Measurements from ENCODE around the gene UBC.
"Not testable (repeated sequence)": the region's sequence is repeated elsewhere in the genome, so short reads cannot be mapped to it uniquely, and the experiment has no call there.

UBC gene

GRCh38 chr12:124913474-124914391 lies 717 bp downstream of the UBC start:
- Histone ChIP-seq H2BK5ac (ENCODE audit: low read length) (peak overlapping the region; percentile 99), H2AK5ac (ENCODE audit: low read depth, low read length) (peak overlapping the region; percentile 83), H3K18ac (ENCODE audit: low read length) (peak overlapping the region; percentile 100), H3K9me3 (replicated peaks in 1 of 2; ENCODE audit: control insufficient read depth in 2 of 2, insufficient read depth in 1 of 2, low read depth in 1 of 2, low read length in 2 of 2) (no peaks in the 10 kb centered on the region), H2BK120ac (ENCODE audit: low read depth, low read length) (no peak overlapping the region), H4K8ac (ENCODE audit: low read depth, low read length) (peak overlapping the region; percentile 23), H3K14ac (ENCODE audit: low read length) (peak overlapping the region; percentile 97), H3K27ac (replicated peaks; ENCODE audit: low read length) (peak overlapping the region; percentile 15), H4K91ac (ENCODE audit: low read depth, low read length, poor library complexity) (no peak overlapping the region), H3K36me3 (replicated peaks in 1 of 2; ENCODE audit: control insufficient read depth in 2 of 2, insufficient read depth in 2 of 2, low read length in 2 of 2) (peaks cover 18 to 37% of the 10 kb centered on the region in 2 donors), H3K9ac (ENCODE audit: low read depth, low read length, poor library complexity) (peak overlapping the region; percentile 99), H3K23ac (ENCODE audit: low read depth, low read length, poor library complexity) (peak overlapping the region; percentile 100), H3K4me2 (ENCODE audit: insufficient read depth, low read length, poor library complexity, severe bottlenecking) (peak overlapping the region; percentile 56), H2AFZ (ENCODE audit: low read length) (no peak overlapping the region), H3K4me3 (ENCODE audit: low read length in 2 of 2) (peak overlapping the region; percentile 99), H3K27me3 (ENCODE audit: control insufficient read depth in 3 of 3, insufficient read depth in 3 of 3, low read depth in 1 of 3, low read length in 3 of 3) (no peaks in the 10 kb centered on the region), H2BK12ac (ENCODE audit: low read length) (peak overlapping the region; percentile 97), H3K4me1 (ENCODE audit: control insufficient read depth in 2 of 2, insufficient read depth in 1 of 2, low read depth in 1 of 2, low read length in 2 of 2) (peaks cover 16 to 22% of the 10 kb centered on the region in 2 donors), H2BK15ac (ENCODE audit: low read length) (no peak overlapping the region), H3K79me1 (ENCODE audit: low read depth, low read length) (peaks cover 7% of the 10 kb centered on the region), H3K4ac (ENCODE audit: low read length) (no peak overlapping the region)
- no CpG with 5 or more reads among the region's 46 CpGs for WGBS, 2 donors (ENCODE audit: extremely low coverage in 2 of 2, insufficient read length in 2 of 2, insufficient replicate concordance in 1 of 2)
- DNase-seq (ENCODE audit: low spot score) = no peak

DNA sequence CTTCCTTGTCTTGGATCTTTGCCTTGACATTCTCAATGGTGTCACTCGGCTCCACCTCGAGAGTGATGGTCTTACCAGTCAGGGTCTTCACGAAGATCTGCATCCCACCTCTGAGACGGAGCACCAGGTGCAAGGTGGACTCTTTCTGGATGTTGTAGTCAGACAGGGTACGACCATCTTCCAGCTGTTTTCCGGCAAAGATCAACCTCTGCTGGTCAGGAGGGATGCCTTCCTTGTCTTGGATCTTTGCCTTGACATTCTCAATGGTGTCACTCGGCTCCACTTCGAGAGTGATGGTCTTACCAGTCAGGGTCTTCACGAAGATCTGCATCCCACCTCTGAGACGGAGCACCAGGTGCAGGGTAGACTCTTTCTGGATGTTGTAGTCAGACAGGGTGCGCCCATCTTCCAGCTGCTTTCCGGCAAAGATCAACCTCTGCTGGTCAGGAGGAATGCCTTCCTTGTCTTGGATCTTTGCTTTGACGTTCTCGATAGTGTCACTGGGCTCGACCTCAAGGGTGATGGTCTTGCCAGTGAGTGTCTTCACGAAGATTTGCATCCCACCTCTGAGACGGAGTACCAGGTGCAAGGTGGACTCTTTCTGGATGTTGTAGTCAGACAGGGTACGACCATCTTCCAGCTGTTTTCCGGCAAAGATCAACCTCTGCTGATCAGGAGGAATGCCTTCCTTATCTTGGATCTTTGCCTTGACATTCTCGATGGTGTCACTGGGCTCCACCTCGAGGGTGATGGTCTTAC lies 1.7 kb downstream of the UBC start:
- H3K27me3 ChIP-seq (ENCODE audit: control insufficient read depth in 3 of 3, insufficient read depth in 3 of 3, low read depth in 1 of 3, low read length in 3 of 3); H3K23ac ChIP-seq (ENCODE audit: low read depth, low read length, poor library complexity); H2BK120ac ChIP-seq (ENCODE audit: low read depth, low read length); H3K4ac ChIP-seq (ENCODE audit: low read length); H4K91ac ChIP-seq (ENCODE audit: low read depth, low read length, poor library complexity); DNase-seq (ENCODE audit: low spot score); H4K8ac ChIP-seq (ENCODE audit: low read depth, low read length); H3K79me1 ChIP-seq (ENCODE audit: low read depth, low read length); H2AFZ ChIP-seq (ENCODE audit: low read length); H3K9me3 ChIP-seq (replicated peaks in 1 of 2; ENCODE audit: control insufficient read depth in 2 of 2, insufficient read depth in 1 of 2, low read depth in 1 of 2, low read length in 2 of 2); H3K9ac ChIP-seq (ENCODE audit: low read depth, low read length, poor library complexity); H2AK5ac ChIP-seq (ENCODE audit: low read depth, low read length); H3K14ac ChIP-seq (ENCODE audit: low read length); H2BK15ac ChIP-seq (ENCODE audit: low read length); H3K27ac ChIP-seq (replicated peaks; ENCODE audit: low read length); H2BK5ac ChIP-seq (ENCODE audit: low read length); H3K18ac ChIP-seq (ENCODE audit: low read length); H2BK12ac ChIP-seq (ENCODE audit: low read length): not testable (repeated sequence)
- Histone ChIP-seq H3K4me3 (ENCODE audit: low read length in 2 of 2) (peak overlapping the region in 1 of 2 donors; percentile 14), H3K4me1 (ENCODE audit: control insufficient read depth in 2 of 2, insufficient read depth in 1 of 2, low read depth in 1 of 2, low read length in 2 of 2) (peaks cover 12 to 17% of the 10 kb centered on the region in 2 donors), H3K36me3 (replicated peaks in 1 of 2; ENCODE audit: control insufficient read depth in 2 of 2, insufficient read depth in 2 of 2, low read length in 2 of 2) (peaks cover 18 to 37% of the 10 kb centered on the region in 2 donors), H3K4me2 (ENCODE audit: insufficient read depth, low read length, poor library complexity, severe bottlenecking) (peak overlapping the region; percentile 23)
- WGBS, 2 donors (ENCODE audit: extremely low coverage in 2 of 2, insufficient read length in 2 of 2, insufficient replicate concordance in 1 of 2) = no CpG with 5 or more reads among the region's 21 CpGs

GRCh38 chr12:124911521-124911920 lies 2.9 kb downstream of the UBC start:
- not testable (repeated sequence) for H2BK120ac ChIP-seq (ENCODE audit: low read depth, low read length); H2AFZ ChIP-seq (ENCODE audit: low read length); H2AK5ac ChIP-seq (ENCODE audit: low read depth, low read length); H2BK15ac ChIP-seq (ENCODE audit: low read length); H3K4me3 ChIP-seq (ENCODE audit: low read length in 2 of 2); H3K18ac ChIP-seq (ENCODE audit: low read length); H3K9me3 ChIP-seq (replicated peaks in 1 of 2; ENCODE audit: control insufficient read depth in 2 of 2, insufficient read depth in 1 of 2, low read depth in 1 of 2, low read length in 2 of 2); H3K9ac ChIP-seq (ENCODE audit: low read depth, low read length, poor library complexity); H3K23ac ChIP-seq (ENCODE audit: low read depth, low read length, poor library complexity); H3K4me2 ChIP-seq (ENCODE audit: insufficient read depth, low read length, poor library complexity, severe bottlenecking); H4K91ac ChIP-seq (ENCODE audit: low read depth, low read length, poor library complexity); H2BK12ac ChIP-seq (ENCODE audit: low read length); H4K8ac ChIP-seq (ENCODE audit: low read depth, low read length); H3K27me3 ChIP-seq (ENCODE audit: control insufficient read depth in 3 of 3, insufficient read depth in 3 of 3, low read depth in 1 of 3, low read length in 3 of 3); H3K4ac ChIP-seq (ENCODE audit: low read length); H3K14ac ChIP-seq (ENCODE audit: low read length); H2BK5ac ChIP-seq (ENCODE audit: low read length); H3K79me1 ChIP-seq (ENCODE audit: low read depth, low read length); DNase-seq (ENCODE audit: low spot score); H3K27ac ChIP-seq (replicated peaks; ENCODE audit: low read length)
- no CpG with 5 or more reads among the region's 6 CpGs for WGBS, 2 donors (ENCODE audit: extremely low coverage in 2 of 2, insufficient read length in 2 of 2, insufficient replicate concordance in 1 of 2)
- Histone ChIP-seq H3K4me1 (ENCODE audit: control insufficient read depth in 2 of 2, insufficient read depth in 1 of 2, low read depth in 1 of 2, low read length in 2 of 2) (peaks cover 7 to 14% of the 10 kb centered on the region in 2 donors), H3K36me3 (replicated peaks in 1 of 2; ENCODE audit: control insufficient read depth in 2 of 2, insufficient read depth in 2 of 2, low read length in 2 of 2) (peaks cover 18 to 37% of the 10 kb centered on the region in 2 donors)

Measured in neuronal stem cell (in vitro differentiated cells).